ENCODE data around the gene CCIN.

Gene CCIN

GRCh38 chr9:36192196-36192595 lies 23.0 kb downstream of the CCIN start:
- DNase-seq: no peak

DNA sequence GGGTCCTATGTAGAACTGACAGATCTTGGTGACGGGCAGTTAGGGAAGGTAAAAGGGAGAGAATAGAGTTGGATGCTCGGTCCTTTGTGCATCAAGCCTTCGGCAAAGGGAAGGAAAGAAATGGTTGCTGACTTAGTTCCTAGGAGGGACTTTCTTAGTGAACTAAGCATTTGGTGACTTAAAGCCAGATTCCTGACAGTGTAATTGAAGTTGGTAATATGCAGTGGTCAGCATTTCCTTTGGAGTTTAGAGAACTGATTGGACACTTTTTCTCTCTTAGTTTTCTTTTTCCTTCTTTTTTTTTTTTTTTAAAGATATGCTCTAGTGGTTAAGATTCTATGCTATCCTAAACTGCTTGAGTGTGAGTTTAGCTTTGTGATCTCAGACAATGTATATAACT lies 23.8 kb downstream of the CCIN start:
- DNase-seq: no peak

- no peak for DNase-seq
Observed at GRCh38 chr9:36194326-36195000, 25.3 kb downstream of the CCIN start.

DNA sequence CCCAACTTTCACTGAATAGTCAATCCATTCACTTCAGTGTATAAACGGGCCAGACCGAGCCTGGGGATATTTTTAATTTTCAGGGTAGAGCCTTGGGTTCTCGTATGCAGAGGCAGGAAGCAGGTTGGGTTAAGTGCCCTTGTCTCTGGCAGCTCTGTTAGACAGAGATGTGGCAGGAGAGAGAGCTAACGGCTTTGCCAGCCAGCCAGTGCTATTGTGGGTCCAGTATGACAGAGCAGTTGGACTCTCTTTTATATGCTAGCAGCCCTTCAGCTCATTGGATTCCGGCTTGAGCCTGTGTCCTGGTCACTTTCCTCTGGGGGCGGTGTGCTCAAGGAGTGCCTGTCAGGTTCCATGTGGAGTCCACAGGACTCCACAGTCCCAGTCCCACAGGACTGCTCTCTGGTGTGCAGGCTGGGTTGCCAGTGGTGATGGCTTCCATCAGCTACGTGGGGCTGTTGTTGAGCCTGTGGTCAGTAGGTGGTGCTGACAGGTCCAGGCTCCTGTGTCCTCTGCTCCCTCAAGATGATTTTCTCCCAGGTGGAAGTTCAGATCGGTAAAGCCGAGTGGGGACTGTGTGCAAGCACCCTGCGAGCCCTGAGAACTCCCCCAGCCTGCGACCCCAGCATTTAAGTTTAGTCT lies 35.8 kb downstream of the CCIN start:
- no peak for DNase-seq

GRCh38 chr9:36207016-36207415 lies 37.8 kb downstream of the CCIN start:
- no peak for DNase-seq

- no peak for DNase-seq
Observed at GRCh38 chr9:36207546-36208012, 38.4 kb downstream of the CCIN start.

DNA sequence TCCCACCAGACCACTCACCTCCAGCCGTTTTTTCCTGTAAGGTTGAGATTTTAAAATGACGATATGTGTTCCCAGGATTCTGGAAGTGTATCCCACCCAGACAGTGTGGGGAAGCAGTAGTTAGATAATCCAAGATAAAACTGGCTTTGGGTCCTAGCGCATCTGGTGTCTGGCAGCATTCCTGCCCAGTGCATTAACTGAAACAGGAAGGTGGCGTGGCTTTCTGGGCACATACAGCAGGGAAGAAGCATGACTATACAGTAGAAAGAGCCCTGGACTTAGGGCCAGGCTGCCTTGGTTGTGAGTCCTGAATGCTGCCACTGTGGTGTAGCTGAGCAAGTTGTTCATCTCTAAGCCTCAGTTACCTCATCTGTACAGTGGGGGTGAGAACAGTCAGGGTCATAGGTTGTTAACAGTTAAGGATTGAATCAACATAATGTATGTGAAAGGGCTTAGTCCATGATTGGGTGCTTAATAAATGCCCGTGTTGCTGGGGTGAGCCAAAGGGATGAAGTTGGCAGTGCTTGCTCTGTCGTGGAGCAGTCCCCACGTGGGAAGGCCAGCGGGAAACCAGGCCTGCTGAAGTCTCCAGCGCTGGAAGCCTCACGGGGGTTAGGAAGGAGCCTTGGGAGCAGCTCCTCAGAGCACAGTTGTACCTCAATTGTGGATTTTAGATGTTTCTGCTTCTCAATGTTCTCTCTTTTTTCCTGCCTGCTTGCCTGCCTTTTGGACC lies 39.5 kb downstream of the CCIN start:
- no peak for DNase-seq

GRCh38 chr9:36210722-36211121 lies 41.5 kb downstream of the CCIN start:
- no peak for DNase-seq

- no peak for DNase-seq
Observed at GRCh38 chr9:36211510-36211909, 42.3 kb downstream of the CCIN start.

DNA sequence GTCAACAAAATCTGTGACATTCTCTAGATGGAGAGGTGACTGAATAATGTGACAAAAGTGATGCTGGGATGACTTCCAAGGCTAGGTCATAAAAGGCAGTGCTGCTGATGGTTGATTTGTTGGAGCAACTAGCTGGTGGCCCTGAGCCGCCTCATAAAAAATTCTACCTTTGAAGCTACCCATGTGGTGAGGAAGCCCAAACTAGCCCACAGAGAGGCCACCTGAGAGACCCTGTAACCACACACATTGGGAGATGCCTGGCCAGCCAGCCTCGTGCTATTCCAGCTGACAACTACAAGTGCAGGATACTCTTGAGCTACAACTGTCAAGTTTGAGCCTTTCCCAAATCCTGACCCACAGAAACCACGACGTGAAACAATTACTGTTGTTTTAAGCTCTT lies 44.2 kb downstream of the CCIN start:
- DNase-seq: no peak

GRCh38 chr9:36213989-36214388 lies 44.8 kb downstream of the CCIN start:
- DNase-seq: no peak

DNA sequence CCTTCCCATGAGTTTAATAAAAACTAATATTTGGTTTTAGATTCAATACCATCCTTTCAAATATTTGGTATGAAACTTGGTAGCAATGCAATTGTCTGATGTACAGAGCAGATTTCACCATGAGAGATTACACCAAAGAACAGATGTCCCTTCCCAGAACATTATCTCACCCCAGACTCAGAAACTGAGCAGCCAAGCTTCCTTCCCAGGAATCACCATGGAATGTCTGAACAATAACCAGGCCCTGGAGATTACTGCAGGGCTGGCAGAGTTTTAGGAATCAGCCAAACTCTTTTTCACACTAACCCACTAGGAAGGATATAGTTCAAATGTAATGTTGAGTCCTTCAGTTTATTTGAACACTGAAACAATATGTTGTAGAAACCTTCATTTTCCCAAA lies 45.4 kb downstream of the CCIN start:
- no peak for DNase-seq

DNA sequence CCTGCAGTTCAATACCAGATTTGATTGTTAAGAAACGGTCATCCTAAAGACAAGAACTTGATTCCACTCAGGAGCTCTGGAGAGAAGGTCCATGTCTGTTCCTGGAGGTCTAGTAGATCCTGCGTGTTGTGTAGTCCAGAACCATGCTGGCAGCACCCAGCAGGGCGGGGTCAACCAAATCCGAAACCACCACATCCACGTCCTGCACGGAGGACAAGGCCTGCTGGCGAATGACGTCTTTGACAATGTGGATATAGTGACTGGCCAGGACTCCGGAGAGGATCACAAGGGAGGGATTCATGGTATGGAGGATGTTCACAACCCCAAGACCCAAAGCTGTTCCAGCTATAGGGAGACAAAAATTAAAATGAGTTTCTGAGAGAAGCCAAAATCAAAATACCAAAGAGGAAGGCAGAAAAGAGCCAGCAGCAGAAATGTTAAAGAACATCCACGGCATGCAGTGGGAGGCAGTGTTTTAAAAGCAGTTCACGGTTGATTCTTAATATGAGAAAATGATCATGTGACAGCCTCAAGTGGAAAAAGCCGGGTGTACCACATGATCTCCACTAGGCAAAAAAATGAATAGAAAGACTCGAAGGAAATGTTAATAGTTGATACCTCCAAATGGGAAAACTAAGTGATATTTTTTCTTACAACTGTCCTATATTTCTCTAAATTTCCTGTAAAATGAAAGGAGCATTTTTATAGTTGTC lies 48.2 kb downstream of the CCIN start:
- no peak for DNase-seq

- DNase-seq: no peak
Observed at GRCh38 chr9:36218011-36218410, 48.8 kb downstream of the CCIN start.

DNA sequence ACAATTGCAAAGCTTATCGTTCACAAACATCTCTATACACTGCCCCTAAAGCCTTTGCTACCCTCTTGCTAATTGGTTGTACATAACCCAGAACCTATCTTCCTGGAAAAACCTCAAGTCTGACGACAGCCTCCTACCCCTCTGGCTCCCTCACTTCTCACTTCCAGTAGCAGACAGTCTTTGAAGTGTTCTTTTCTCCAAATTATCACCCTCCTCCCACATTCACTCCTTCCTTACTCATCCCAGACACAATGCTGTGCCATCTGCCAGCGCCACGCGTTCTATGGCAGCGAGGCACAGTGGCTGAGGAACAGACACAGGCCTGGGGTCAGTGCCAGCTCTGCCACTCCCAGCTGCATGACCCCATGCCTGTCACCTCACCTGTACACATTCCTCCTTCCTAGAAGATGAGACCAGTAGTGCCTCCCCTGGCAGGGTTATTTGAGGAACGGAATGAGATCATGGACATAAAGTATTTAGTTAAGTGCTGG lies 49.3 kb downstream of the CCIN start:
- DNase-seq: no peak
